Measurements from ENCODE around the gene STX16. TPM values are rescaled to one million over a fixed set of nuclear protein-coding genes. Genes with fewer than 3 reads are reported as not detected.

The STX16 gene
- total RNA-seq, 1 experiment from 2014 or later: 89.1 TPM

DNA sequence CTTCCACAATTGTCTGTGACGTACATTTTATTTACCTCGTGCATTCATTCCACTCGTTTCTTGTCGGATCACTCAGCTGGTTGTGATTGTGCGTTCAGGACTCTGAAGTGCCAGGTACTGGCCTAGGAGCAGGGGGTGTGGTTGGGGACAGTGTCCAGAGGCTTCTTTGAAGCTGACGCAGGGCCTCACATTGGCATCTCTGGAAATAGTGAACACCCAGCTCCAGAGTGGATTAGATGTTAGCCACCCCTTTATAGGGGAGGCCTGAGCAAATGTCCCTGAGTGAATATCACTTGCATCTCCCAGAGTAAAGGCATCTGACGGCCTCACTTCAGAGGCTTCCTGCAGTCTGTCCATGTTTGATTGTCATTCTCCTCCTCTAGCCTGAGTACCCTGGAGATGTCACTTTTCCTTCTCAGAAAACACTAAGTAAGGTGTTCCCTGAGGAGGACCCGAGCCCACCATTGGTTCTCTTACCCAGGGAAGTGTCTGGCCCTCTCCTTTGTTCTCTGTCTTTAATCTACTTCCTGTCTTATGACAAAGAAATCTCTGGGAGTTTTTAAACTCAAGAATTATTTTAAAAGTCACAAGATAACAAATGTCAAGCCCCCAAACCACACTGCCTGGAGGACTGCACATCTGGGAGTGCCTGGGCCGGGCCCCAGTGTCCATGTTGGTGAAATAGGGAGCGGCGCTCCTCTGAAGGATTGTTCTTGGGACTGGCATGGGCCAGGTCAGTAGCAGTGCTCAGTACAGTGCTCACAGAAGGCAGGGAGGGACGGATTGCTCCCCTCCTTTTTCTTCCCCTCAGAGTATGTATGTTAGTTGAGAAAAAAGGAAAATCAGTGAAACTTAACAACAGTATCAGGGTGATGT, 10.8 kb downstream of the STX16 start:
- DNase-seq (ENCODE audit: low spot score) (no peak), ATAC-seq (no peak)
- TF ChIP-seq PRRX2 (CRISPR knock-in tag; IDR thresholded peaks at IDR 0.05) (no peak), ZNF317 (CRISPR knock-in tag; IDR thresholded peaks at IDR 0.05; ENCODE audit: borderline replicate concordance, low read depth) (no peak), EMX1 (CRISPR knock-in tag; IDR thresholded peaks at IDR 0.05) (no peak), ZNF423 (CRISPR knock-in tag; IDR thresholded peaks at IDR 0.05) (no peak), ZNF416 (CRISPR knock-in tag; IDR thresholded peaks at IDR 0.05) (no peak), FOXJ3 (CRISPR knock-in tag; IDR thresholded peaks at IDR 0.05; ENCODE audit: borderline replicate concordance) (no peak), SP1 (CRISPR knock-in tag; conservative IDR thresholded peaks at IDR 0.05) (no peak), SOX15 (CRISPR knock-in tag; IDR thresholded peaks at IDR 0.05) (no peak)
- TF ChIP-seq, protein P1, sequence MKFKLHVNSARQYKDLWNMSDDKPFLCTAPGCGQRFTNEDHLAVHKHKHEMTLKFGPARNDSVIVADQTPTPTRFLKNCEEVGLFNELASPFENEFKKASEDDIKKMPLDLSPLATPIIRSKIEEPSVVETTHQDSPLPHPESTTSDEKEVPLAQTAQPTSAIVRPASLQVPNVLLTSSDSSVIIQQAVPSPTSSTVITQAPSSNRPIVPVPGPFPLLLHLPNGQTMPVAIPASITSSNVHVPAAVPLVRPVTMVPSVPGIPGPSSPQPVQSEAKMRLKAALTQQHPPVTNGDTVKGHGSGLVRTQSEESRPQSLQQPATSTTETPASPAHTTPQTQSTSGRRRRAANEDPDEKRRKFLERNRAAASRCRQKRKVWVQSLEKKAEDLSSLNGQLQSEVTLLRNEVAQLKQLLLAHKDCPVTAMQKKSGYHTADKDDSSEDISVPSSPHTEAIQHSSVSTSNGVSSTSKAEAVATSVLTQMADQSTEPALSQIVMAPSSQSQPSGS (CRISPR knock-in tag; IDR thresholded peaks at IDR 0.05; ENCODE audit: borderline replicate concordance, low read depth): no peak
- Mint-ChIP-seq H3K36me3 (peaks cover 26% of the 10 kb centered on the region), H3K4me3 (no peak overlapping the region), H3K9me3 (no peaks in the 10 kb centered on the region), H3K4me1 (peaks cover 88% of the 10 kb centered on the region), H3K27ac (peak overlapping the region; percentile 97), H3K27me3 (ENCODE audit: low read depth) (no peaks in the 10 kb centered on the region)
- ChIA-PET CTCF (no interaction called here), POLR2A (no interaction called here)

DNA sequence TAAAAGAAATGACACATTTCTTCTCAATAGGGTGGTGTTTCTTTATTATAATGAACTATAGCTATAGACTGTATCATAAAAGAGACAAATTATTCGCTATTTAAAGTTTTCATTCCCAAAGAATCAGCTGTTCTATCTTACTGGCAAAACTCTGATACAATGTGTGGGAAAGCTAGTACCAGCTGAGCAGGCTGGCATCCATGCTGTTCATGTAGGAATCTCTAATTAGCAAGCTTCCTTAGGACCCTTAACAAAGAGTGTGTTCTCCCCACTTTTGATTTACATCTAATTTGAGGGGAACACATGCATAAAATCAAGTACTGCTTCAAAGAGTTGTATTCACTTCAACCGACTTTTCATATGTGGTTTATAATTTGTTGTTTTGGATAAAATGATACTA, 13.2 kb downstream of the STX16 start:
- H3K4me3 Mint-ChIP-seq: no peak overlapping the region
- H3K4me1 Mint-ChIP-seq: peaks cover 83% of the 10 kb centered on the region
- DNase-seq (ENCODE audit: low spot score) (no peak), ATAC-seq (no peak)
- no peaks in the 10 kb centered on the region for H3K9me3 Mint-ChIP-seq
- H3K36me3 Mint-ChIP-seq: peaks cover 36% of the 10 kb centered on the region
- peak overlapping the region; percentile 65; the same call in 1 of the 2 replicates for H3K27ac Mint-ChIP-seq
- CTCF ChIA-PET: interaction anchor here (1.1 to 1.4 kb wide), 2 partner anchors 8 to 13 kb away, joined by 3 to 6 read pairs; partner anchors contain the start of gene STX16
- TF ChIP-seq HMGA2 (CRISPR knock-in tag; IDR thresholded peaks at IDR 0.05): no peak
- no peak for TF ChIP-seq RORB (CRISPR knock-in tag; IDR thresholded peaks at IDR 0.05)
- TF ChIP-seq TCF7 (CRISPR knock-in tag; IDR thresholded peaks at IDR 0.05; ENCODE audit: low read depth): no peak
- TF ChIP-seq, protein P2, sequence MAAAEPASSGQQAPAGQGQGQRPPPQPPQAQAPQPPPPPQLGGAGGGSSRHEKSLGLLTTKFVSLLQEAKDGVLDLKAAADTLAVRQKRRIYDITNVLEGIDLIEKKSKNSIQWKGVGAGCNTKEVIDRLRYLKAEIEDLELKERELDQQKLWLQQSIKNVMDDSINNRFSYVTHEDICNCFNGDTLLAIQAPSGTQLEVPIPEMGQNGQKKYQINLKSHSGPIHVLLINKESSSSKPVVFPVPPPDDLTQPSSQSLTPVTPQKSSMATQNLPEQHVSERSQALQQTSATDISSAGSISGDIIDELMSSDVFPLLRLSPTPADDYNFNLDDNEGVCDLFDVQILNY (CRISPR knock-in tag; IDR thresholded peaks at IDR 0.05): no peak
- TF ChIP-seq ATF1 (CRISPR knock-in tag; IDR thresholded peaks at IDR 0.05): no peak
- TF ChIP-seq GRHL2 (CRISPR knock-in tag; IDR thresholded peaks at IDR 0.05; ENCODE audit: insufficient replicate concordance, severe bottlenecking): no peak
- TF ChIP-seq MYBL2 (CRISPR knock-in tag; IDR thresholded peaks at IDR 0.05): no peak
- TF ChIP-seq, protein P3, sequence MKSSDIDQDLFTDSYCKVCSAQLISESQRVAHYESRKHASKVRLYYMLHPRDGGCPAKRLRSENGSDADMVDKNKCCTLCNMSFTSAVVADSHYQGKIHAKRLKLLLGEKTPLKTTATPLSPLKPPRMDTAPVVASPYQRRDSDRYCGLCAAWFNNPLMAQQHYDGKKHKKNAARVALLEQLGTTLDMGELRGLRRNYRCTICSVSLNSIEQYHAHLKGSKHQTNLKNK (CRISPR knock-in tag; IDR thresholded peaks at IDR 0.05): no peak
- TF ChIP-seq TEAD4 (CRISPR knock-in tag; IDR thresholded peaks at IDR 0.05): no peak
- TF ChIP-seq TP53 (CRISPR knock-in tag; IDR thresholded peaks at IDR 0.05): no peak
- TF ChIP-seq, protein P4, sequence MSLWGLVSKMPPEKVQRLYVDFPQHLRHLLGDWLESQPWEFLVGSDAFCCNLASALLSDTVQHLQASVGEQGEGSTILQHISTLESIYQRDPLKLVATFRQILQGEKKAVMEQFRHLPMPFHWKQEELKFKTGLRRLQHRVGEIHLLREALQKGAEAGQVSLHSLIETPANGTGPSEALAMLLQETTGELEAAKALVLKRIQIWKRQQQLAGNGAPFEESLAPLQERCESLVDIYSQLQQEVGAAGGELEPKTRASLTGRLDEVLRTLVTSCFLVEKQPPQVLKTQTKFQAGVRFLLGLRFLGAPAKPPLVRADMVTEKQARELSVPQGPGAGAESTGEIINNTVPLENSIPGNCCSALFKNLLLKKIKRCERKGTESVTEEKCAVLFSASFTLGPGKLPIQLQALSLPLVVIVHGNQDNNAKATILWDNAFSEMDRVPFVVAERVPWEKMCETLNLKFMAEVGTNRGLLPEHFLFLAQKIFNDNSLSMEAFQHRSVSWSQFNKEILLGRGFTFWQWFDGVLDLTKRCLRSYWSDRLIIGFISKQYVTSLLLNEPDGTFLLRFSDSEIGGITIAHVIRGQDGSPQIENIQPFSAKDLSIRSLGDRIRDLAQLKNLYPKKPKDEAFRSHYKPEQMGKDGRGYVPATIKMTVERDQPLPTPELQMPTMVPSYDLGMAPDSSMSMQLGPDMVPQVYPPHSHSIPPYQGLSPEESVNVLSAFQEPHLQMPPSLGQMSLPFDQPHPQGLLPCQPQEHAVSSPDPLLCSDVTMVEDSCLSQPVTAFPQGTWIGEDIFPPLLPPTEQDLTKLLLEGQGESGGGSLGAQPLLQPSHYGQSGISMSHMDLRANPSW (CRISPR knock-in tag; conservative IDR thresholded peaks at IDR 0.05; ENCODE audit: low read depth): no peak
- TF ChIP-seq, protein P5, sequence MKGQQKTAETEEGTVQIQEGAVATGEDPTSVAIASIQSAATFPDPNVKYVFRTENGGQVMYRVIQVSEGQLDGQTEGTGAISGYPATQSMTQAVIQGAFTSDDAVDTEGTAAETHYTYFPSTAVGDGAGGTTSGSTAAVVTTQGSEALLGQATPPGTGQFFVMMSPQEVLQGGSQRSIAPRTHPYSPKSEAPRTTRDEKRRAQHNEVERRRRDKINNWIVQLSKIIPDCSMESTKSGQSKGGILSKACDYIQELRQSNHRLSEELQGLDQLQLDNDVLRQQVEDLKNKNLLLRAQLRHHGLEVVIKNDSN (CRISPR knock-in tag; IDR thresholded peaks at IDR 0.05): no peak
- TF ChIP-seq ZBTB21 (CRISPR knock-in tag; IDR thresholded peaks at IDR 0.05; ENCODE audit: borderline replicate concordance): no peak
- no peak for TF ChIP-seq SP1 (CRISPR knock-in tag; conservative IDR thresholded peaks at IDR 0.05)
- TF ChIP-seq, protein P6, sequence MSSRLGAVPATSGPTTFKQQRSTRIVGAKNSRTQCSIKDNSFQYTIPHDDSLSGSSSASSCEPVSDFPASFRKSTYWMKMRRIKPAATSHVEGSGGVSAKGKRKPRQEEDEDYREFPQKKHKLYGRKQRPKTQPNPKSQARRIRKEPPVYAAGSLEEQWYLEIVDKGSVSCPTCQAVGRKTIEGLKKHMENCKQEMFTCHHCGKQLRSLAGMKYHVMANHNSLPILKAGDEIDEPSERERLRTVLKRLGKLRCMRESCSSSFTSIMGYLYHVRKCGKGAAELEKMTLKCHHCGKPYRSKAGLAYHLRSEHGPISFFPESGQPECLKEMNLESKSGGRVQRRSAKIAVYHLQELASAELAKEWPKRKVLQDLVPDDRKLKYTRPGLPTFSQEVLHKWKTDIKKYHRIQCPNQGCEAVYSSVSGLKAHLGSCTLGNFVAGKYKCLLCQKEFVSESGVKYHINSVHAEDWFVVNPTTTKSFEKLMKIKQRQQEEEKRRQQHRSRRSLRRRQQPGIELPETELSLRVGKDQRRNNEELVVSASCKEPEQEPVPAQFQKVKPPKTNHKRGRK (CRISPR knock-in tag; IDR thresholded peaks at IDR 0.05; ENCODE audit: borderline replicate concordance): no peak
- no peak for TF ChIP-seq JUN (CRISPR knock-in tag; IDR thresholded peaks at IDR 0.05)
- POLR2A ChIA-PET: interaction anchor here (0.6 kb wide), 1 partner anchor 49 kb away, joined by 3 read pairs; no protein-coding TSS in a partner anchor
- H3K27me3 Mint-ChIP-seq (ENCODE audit: low read depth): no peaks in the 10 kb centered on the region

All from WTC11 (cell line).